ENCODE measurements around the gene CSNK2A2. TPM values are rescaled to one million over a fixed set of nuclear protein-coding genes. Genes with fewer than 3 reads are reported as not detected.

The CSNK2A2 gene
- polyA plus RNA-seq, 1 donor from 2014 or later, result 36.7 TPM

DNA sequence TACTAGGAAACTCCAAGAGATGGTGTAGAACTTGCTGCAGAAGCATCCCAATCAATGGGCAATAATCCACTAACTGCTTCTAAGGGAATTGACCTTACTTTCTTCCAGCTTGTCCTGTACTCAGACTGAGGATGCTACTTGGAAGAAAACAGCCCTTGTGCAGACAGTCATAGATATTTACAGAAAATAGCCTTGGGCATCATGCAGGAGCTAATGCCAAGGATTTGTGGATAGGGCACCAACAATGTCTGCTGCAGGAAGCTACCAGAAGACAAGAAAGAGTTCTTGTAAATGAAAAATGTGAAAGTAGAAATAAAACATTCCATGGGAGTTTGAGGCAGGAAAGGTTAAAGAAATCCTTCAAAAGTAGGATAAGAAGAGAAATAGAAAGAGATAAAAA, 21.5 kb upstream of the CSNK2A2 start:
- H3K79me2 ChIP-seq (replicated peaks; ENCODE audit: insufficient read depth, low read length), result no peaks in the 10 kb centered on the region
- no peak overlapping the region for H2AFZ ChIP-seq (ENCODE audit: low read depth, low read length)
- H3K36me3 ChIP-seq (ENCODE audit: insufficient read depth, low read length), result no peaks in the 10 kb centered on the region
- no peaks in the 10 kb centered on the region for H3K27me3 ChIP-seq (ENCODE audit: insufficient read depth, low read depth, low read length)
- no peaks in the 10 kb centered on the region for H3F3A ChIP-seq (ENCODE audit: insufficient read depth, low read length, poor library complexity, severe bottlenecking)
- H3K27ac ChIP-seq (ENCODE audit: low read length), result no peak overlapping the region
- H3K9me3 ChIP-seq (ENCODE audit: low read length), result no peaks in the 10 kb centered on the region
- no peak overlapping the region for H3K9ac ChIP-seq (ENCODE audit: low read length)
- no peak overlapping the region for H3K4me2 ChIP-seq (ENCODE audit: low read length)
- no peaks in the 10 kb centered on the region for H3K9me2 ChIP-seq (ENCODE audit: insufficient read depth, low read length)
- TF ChIP-seq RAD21 (conservative IDR thresholded peaks at IDR 0.05) (no peak), SMC3 (conservative IDR thresholded peaks at IDR 0.05; ENCODE audit: poor library complexity) (no peak), EZH2 (IDR thresholded peaks at IDR 0.05; ENCODE audit: borderline replicate concordance, insufficient read depth, low read length, poor library complexity, severe bottlenecking) (no peak), POLR2AphosphoS5 (IDR thresholded peaks at IDR 0.05) (no peak), EP300 (conservative IDR thresholded peaks at IDR 0.05; ENCODE audit: poor library complexity, severe bottlenecking) (no peak), MXI1 (conservative IDR thresholded peaks at IDR 0.05; ENCODE audit: poor library complexity, severe bottlenecking) (no peak)
- TF ChIP-seq, protein P1, sequence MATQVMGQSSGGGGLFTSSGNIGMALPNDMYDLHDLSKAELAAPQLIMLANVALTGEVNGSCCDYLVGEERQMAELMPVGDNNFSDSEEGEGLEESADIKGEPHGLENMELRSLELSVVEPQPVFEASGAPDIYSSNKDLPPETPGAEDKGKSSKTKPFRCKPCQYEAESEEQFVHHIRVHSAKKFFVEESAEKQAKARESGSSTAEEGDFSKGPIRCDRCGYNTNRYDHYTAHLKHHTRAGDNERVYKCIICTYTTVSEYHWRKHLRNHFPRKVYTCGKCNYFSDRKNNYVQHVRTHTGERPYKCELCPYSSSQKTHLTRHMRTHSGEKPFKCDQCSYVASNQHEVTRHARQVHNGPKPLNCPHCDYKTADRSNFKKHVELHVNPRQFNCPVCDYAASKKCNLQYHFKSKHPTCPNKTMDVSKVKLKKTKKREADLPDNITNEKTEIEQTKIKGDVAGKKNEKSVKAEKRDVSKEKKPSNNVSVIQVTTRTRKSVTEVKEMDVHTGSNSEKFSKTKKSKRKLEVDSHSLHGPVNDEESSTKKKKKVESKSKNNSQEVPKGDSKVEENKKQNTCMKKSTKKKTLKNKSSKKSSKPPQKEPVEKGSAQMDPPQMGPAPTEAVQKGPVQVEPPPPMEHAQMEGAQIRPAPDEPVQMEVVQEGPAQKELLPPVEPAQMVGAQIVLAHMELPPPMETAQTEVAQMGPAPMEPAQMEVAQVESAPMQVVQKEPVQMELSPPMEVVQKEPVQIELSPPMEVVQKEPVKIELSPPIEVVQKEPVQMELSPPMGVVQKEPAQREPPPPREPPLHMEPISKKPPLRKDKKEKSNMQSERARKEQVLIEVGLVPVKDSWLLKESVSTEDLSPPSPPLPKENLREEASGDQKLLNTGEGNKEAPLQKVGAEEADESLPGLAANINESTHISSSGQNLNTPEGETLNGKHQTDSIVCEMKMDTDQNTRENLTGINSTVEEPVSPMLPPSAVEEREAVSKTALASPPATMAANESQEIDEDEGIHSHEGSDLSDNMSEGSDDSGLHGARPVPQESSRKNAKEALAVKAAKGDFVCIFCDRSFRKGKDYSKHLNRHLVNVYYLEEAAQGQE (IDR thresholded peaks at IDR 0.05; ENCODE audit: borderline replicate concordance), result no peak
- TF ChIP-seq, protein P2, sequence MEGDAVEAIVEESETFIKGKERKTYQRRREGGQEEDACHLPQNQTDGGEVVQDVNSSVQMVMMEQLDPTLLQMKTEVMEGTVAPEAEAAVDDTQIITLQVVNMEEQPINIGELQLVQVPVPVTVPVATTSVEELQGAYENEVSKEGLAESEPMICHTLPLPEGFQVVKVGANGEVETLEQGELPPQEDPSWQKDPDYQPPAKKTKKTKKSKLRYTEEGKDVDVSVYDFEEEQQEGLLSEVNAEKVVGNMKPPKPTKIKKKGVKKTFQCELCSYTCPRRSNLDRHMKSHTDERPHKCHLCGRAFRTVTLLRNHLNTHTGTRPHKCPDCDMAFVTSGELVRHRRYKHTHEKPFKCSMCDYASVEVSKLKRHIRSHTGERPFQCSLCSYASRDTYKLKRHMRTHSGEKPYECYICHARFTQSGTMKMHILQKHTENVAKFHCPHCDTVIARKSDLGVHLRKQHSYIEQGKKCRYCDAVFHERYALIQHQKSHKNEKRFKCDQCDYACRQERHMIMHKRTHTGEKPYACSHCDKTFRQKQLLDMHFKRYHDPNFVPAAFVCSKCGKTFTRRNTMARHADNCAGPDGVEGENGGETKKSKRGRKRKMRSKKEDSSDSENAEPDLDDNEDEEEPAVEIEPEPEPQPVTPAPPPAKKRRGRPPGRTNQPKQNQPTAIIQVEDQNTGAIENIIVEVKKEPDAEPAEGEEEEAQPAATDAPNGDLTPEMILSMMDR (IDR thresholded peaks at IDR 0.05; ENCODE audit: poor library complexity, severe bottlenecking), result no peak
- no peaks in the 10 kb centered on the region for H4K20me1 ChIP-seq (ENCODE audit: insufficient read depth)
- no peak overlapping the region for H3K4me3 ChIP-seq (ENCODE audit: low read length)

DNA sequence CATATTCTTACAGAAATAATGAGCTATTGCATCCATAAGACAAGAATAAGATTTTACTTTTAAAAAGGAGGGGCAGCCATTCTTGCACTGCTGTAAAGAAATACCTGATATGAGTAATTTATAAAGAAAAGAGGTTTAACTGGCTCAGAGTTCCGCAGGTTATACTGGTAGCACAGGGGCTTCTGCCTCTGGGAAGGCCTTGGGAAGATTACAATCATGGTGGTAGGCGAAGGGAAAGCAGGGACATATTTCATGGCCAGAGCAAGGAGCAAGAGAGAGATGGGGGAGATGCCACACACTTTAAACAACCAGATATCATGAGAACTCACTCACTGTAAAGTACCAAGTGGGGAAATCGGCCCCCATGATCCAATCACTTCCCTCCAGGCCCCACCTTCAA, 20.9 kb upstream of the CSNK2A2 start:
- Histone ChIP-seq H3K27me3 (ENCODE audit: insufficient read depth, low read depth, low read length) (no peaks in the 10 kb centered on the region), H3K79me2 (replicated peaks; ENCODE audit: insufficient read depth, low read length) (no peaks in the 10 kb centered on the region), H3K4me3 (ENCODE audit: low read length) (no peak overlapping the region), H3K4me2 (ENCODE audit: low read length) (no peak overlapping the region), H3K9me2 (ENCODE audit: insufficient read depth, low read length) (no peaks in the 10 kb centered on the region), H4K20me1 (ENCODE audit: insufficient read depth) (no peaks in the 10 kb centered on the region), H2AFZ (ENCODE audit: low read depth, low read length) (no peak overlapping the region), H3K36me3 (ENCODE audit: insufficient read depth, low read length) (no peaks in the 10 kb centered on the region), H3K9ac (ENCODE audit: low read length) (no peak overlapping the region), H3F3A (ENCODE audit: insufficient read depth, low read length, poor library complexity, severe bottlenecking) (no peaks in the 10 kb centered on the region), H3K27ac (ENCODE audit: low read length) (no peak overlapping the region), H3K9me3 (ENCODE audit: low read length) (no peaks in the 10 kb centered on the region)
- TF ChIP-seq TAF1 (IDR thresholded peaks at IDR 0.05; ENCODE audit: low read depth) (no peak), RAD21 (conservative IDR thresholded peaks at IDR 0.05) (no peak), MXI1 (conservative IDR thresholded peaks at IDR 0.05; ENCODE audit: poor library complexity, severe bottlenecking) (no peak), POLR2AphosphoS5 (IDR thresholded peaks at IDR 0.05) (no peak), EZH2 (IDR thresholded peaks at IDR 0.05; ENCODE audit: borderline replicate concordance, insufficient read depth, low read length, poor library complexity, severe bottlenecking) (no peak), EP300 (conservative IDR thresholded peaks at IDR 0.05; ENCODE audit: poor library complexity, severe bottlenecking) (no peak), SMC3 (conservative IDR thresholded peaks at IDR 0.05; ENCODE audit: poor library complexity) (no peak)
- TF ChIP-seq, protein P2 (IDR thresholded peaks at IDR 0.05; ENCODE audit: poor library complexity, severe bottlenecking), result no peak
- TF ChIP-seq, protein P1 (IDR thresholded peaks at IDR 0.05; ENCODE audit: borderline replicate concordance), result no peak

Data from neural cell (in vitro differentiated cells).